ENCODE results near the gene FILIP1. TPM values are rescaled to one million over a fixed set of nuclear protein-coding genes. Genes with fewer than 3 reads are reported as not detected.

FILIP1 gene
- total RNA-seq, 1 donor from 2014 or later, result 0.60 TPM

DNA sequence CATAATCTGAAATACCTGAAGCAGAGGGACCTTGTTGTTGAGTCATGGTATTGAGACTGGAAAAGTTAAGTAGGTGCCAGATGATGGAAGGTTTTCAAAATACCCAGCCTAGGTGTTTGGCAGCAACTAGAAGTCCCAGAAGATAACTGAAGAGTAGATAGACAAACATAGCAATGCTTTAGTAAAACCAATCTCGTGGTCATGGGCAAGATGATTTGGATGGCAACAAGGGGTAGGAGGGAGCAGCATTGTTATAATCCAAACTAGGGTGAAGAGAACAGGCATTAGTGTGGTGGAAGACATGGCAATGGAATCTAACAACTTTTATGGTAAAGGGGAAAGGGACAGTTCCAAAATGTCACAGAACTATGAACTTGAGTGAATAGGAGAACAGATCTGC is 2.3 kb downstream of the FILIP1 start:
- ATAC-seq, result no peak

DNA sequence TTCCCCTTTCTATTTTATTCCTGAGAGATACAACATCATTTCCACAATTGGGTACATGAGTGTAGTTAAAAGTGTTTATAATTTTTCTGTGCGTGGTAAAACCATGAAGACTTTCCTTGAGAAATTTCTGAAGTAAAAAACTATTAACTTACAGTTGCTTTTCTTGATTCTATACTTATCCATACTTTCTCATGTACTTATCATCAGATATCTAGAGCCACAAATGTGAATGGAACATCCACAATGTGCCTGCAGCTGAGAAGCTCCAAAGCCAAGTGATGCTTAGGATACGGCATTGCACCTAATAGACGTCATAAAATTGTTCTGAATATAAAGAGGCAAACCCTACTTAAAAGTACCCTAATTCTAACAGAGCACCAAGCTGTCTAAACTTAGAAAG is 2.9 kb downstream of the FILIP1 start:
- ATAC-seq, result no peak

DNA sequence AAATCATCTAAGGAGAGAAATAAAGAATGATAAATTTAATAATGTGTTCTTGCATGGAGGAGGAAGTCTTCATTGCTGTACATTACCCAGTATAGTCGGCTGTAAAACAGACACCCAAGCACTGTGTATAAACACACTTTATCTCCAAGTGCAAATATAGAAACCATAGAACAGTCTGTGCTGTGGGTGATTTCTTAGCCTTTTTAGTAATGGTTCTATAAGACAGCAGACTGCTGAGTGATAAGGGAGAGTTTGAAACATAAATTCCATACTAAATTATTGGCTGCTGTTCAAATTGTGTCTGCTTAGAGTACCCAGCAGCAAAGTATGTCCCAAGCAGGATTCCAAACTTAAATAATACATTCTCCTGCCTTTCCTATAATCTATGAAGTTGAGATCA is 4.6 kb downstream of the FILIP1 start:
- ATAC-seq, result no peak

DNA sequence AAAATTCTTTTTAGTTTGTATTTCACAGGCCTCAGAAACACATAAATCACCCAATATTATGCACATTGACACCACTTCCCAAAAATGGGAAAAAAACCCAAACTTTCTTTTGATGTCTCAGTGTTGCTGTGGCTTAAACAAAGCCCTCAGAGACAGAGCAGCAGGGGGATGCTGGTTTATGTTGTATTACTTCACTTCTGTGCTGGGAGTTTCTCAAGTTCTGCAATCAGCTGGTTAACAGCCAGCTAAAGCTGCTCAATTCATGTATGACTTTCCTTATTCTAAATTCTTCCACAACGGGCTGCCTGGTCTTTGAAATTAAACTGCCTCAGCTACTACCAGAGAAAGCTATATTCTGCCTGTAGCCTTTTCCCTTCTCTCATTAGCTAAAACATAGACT is 5.6 kb downstream of the FILIP1 start:
- ATAC-seq, result no peak

DNA sequence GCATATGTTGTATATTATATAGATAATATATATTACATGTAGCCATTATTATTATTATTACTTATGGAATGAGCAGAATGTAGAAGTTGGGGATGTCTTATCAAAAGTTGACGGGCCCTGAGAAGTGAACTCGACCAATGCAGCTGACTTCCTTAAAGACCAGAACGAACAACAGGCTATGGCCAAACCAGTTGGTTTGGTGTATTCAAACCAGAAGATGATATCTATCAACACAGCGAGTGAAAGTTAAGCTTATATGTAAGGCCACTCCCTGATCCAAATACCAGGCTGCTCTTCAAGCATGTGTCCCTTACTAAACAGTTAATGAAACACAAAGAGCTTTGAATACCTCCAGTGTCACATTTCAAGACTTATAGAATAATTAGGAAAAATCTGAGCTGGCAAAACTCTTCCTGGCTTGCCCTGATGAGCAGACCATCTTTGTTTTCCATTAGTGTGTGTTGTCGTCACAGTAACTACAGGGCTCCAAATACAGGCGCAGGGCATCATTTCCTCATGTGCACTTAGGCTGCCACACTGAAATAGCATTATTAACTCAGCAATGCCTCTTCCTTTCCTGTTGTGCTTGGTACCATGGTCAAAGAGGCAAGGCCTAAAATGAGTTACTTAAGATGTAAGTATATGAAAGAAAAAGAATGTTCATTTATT is 6.6 kb downstream of the FILIP1 start:
- ATAC-seq, result no peak

DNA sequence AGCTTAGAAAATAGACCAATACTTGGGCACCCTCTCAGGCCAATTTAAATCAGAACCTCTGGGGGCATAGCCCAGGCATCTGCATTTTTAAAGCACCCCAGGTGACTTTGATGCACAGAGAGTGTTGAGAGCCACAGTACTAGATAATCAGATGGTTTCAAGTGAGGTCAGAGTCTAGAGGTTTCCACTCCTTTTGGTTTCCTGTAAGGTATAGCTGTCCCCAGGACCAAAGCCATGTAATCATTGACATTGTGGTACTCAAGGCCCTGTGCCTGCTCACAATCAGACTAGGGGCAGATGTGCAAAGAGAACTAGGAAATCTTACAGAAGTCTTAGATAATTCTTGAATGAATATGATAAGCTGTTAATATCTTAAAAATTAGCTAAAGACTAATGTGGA is 9.1 kb downstream of the FILIP1 start:
- no peak for ATAC-seq

DNA sequence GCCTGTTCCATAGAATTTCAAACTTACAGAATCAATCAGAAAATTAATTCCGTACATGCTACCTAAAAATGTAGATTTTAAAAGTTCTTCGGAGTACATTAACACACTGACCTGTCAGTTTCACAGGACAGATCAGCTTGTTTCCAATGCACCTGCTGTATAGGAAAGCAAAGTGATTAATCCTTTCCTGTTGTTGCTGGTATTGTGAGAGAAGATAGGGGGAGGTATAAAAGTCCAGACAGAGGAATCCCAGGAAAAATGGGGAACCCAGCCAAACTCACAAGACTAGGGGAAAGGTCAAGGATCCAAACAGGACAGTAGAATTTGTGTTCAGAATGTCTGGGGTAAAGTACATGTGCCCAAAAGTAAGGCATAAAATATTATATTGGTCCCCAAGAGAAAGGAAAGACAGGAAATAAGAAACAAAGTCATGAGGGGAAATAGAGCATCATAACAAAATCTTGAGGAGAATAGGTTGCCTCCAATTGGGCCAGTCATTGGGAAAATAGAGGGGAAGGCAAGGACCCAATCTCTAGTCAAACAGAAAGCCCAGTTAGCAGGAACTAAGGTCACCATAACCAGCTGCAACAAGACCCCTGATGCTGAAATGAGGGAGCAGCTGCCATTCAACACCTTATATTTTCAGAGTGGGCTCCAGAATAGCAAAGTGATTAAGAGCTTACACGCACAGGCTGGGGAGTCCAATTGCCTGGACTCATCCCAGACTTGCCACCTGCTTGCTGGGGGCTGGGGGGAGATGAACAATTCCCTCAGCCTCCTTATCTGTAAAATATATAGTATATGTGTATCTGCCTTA is 10.3 kb downstream of the FILIP1 start:
- no peak for ATAC-seq

DNA sequence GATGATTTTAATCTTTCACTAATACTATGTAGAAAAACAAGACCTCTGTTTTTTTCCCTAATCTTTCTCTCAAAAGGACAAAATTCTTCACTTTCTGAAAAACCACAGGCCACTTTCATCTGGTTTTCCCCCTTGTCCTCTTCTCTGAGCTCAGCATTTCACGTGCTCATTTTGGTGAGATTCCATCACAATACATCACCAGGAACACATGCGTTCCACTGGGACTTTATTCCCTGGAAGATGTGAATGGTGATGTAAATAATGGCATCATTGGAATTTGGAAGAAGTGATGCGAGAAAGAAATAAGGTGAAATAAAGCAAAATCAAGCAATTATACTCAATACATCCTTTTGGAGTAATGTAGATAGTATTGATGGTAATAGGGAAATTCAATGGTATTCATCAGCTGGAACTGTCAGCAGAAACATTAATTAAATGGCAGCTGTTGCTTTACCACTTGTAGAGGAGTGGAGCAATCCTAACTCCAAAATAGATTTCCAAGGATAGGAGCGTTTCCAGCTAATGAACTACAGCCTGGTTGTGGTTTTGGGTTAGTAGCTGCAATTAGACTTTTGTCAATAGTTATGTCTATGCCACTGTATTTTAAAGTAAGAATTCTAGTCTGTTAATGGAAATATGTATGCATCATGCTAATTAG is 11.5 kb downstream of the FILIP1 start:
- ATAC-seq, result no peak

DNA sequence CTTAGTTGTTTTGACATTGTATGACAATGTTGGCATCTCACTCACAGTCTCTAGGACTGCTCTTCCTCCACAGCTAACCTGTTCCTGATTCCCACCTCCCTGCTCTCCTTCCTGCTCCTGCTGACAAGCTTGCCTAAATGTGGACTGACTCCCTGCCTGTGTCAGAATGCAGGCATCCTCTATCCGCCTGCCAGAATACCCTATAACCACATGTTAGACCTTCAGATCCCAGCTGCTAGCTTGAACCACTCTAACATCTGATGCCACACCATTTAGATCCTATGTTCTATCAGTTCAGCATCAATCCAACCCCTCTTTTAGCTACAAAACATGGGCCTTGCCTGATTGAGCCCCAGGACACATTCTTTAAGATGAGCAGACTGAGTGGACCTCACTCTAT is 12.2 kb downstream of the FILIP1 start:
- ATAC-seq, result no peak

DNA sequence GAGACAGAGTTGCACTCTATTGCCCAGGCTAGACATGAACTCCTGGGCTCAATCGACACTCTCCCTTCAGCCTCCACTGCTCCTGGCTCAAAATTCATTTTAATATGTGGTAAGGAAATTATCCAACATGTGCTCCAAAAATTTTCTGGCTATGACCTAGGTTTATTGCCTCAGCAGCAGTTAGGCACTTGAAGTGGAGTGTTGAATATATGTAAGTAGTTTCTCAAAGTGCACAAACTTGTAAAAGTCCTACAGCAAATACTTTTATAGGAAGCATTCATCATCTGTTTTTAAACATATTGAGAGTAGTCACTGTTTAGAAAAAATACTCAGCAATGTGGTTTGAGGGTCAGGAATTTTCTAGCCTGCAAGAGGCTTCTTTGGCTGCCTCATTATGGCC is 13.2 kb downstream of the FILIP1 start:
- no peak for ATAC-seq

DNA sequence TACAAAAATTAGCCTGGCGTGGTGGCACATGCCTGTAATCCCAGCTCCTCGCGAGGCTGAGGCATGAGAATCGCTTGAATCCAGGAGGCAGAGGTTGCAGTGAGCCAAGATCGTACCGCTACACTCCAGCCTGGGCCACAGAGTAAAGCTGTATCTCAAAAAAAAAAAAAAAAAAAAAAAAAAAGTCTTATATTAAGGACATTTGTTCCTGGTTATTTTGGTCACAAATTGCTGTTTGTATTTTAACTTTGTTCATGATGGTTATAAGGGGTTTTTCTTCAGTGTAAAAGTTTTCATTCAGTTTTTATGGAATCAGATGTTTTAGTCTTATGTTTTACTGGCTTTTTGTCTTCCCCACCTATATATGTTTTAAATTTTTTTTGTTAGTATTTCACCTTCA is 13.9 kb downstream of the FILIP1 start:
- ATAC-seq, result no peak

DNA sequence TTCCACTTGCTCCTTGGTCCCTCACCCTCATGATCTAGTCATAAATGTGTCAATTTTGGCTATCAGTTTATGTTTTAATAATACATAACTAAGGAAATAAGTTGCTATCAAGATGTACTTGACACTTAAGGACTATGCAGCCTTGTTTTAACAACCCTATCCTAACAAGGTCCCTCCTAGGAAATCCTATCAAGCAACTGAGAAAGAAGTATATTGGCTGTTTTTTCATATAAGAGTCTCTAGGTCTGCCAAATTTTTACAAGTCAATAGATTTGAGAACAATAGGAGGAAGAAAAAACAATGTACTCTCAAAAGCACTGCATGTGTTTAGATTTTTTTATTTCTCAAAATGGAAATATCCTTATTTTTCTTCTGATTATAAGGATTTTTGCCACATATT is 14.7 kb downstream of the FILIP1 start:
- no peak for ATAC-seq

DNA sequence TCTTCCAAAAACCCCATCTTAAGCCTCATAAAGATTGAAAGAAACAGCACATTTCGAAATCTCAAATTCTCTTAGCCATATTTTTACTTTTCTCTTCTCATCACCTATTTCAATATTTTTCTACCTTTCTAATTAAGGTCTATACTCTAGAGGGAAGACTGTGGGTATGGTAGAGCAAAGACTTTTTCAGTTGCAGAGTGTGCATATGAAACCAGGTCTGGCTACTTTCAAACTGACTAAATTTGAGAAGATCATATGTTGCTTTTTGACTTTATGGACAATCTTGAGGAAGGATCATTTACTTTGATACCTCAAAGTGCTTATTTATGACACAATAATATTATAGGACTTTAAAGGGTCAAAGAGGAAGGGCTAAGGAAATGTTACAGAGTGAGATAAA is 20.7 kb downstream of the FILIP1 start:
- ATAC-seq, result no peak

DNA sequence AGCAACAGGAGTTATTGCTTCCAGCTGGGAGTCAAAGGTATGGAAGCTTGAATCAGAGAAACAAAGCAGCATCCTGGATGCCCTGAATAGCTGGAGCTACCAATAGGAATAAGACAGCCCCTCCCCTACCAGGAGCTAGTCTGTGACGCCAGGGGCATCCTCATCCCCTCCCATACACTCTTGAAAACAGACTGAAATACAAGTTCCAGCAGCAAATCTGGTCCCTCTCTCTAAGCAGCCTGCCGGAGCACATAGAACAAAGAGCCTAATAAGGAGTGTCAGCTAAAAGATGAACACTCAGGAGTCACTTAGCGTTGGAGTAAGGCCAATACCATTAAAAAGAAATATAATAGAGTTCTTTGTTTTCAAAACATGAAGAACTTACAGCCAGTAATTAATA is 25.6 kb downstream of the FILIP1 start:
- no peak for ATAC-seq

DNA sequence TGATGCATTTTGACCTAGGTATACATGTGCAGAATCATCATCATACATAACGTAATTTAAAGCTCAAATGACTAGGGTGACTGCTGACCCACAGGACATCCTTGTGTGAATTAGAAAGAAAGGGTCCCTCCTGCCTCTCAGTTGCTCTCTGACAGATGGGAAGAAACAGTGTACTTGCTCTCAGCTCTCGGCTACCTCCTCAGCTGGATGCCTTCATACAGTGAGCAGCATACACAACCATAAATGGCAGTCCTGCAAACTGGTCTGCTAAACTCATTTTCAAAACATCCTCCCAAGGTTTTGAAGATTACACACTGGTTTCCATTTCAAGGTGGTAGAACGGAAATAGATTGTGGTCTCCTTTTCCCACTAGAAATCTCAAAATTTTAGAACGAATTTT is 26.3 kb downstream of the FILIP1 start:
- no peak for ATAC-seq

DNA sequence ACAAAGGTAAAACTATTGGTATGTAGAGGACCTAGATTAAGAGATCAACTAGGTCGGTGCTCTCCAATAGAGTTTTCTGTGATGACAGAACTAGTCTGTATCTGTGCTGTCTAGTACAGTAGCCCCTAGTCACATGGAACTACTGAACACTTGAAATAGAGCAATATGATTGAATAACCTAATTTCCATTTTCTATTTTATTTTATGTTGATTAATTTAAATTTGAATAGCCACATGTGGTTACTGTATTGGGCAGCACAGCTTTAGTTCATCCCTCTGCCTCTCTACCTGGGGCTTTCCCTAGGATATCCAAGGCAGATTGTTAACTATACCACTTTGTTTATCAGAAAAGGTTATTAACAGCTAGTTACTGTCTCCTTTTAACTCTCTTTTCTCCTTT is 27.0 kb downstream of the FILIP1 start:
- no peak for ATAC-seq

DNA sequence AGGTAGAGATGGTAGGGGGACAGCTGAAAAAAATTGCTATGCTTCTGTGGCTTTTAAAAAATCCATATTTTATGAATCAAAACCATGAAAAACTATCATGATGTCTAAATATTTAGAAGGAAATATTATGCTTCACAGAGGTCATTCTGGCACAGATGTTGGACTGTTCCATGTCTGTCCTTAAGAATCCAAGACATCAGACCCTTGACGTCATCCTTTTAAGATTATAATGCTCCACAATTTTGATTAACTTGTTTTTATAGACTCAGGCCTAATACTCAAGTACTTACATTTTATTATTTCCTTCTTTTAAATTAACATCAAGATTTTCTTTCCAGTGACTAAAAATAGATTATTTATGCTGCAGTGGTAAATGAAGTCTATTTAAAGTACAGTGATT is 29.7 kb downstream of the FILIP1 start:
- ATAC-seq, result no peak

DNA sequence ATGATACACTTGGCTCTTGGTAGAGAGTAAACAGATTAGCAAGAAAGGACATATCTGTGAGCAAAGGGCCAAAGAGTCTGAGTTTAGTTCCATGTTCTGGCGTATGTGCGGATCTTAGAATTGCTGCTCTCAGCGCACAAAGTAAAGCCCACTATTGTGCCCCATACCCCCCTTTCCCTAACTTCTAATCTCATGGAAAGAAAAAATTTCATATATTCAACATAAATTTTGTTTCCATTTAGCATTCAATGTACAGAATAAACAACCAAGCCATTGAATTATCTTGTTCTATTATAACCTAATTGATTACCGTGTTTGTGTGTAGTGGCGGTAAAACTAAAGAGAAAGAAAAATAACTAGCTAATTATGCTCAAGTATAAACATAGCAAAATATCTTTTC is 30.5 kb downstream of the FILIP1 start:
- ATAC-seq, result no peak

DNA sequence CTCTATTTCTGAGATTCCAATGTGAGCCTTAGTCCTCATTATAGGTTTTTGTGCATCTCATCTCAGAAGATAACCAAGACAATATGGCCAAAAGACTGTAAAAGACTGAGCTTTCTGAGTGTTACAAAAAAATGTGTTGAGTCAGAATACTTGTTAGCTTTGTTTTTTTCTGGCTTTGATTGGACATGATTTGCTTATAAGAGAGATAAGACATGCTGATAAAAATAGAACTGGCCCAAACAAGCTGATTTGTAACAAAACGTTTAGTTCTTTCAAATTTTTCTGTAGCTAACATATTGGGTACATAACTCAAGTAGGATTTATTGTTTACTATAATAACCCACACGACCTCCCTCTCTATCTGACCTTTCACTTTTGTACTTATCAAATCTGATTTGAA is 32.9 kb downstream of the FILIP1 start:
- no peak for ATAC-seq

DNA sequence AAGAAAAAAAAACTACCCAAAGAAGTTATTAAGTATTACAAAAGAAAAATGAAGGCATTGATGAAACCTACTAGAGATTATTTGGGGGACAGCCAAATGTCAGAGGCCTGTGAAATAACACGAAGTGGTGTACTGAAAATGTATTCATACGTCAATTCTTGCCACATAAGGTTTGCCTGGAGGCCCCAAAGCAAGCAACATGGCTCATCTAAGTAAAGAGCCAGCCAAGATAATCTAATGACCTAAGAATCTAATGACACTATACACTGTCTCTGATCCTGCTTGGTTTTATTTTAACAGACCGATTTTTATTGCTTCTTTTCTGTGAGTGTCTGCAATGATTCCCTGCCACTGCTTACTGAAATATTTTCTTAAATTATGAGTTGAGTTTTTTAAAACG is 34.7 kb downstream of the FILIP1 start:
- no peak for ATAC-seq

DNA sequence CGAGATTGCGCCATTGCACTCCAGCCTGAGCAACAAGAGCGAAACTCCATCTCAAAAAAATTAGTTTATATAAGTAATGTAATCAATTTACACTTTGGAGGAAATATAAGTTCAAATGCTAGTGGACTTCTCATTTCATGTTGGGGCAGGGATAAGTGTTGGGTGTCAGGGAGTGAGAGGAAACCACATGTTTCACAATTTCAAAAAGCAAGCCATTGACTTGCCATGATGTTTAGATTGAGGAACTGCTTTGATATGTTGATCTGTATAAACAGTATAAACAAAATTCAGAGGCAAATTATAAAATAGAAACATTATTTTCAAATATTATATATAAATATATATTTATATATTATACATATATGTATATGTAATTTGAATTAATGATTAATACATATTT is 42.7 kb downstream of the FILIP1 start:
- ATAC-seq, result no peak

DNA sequence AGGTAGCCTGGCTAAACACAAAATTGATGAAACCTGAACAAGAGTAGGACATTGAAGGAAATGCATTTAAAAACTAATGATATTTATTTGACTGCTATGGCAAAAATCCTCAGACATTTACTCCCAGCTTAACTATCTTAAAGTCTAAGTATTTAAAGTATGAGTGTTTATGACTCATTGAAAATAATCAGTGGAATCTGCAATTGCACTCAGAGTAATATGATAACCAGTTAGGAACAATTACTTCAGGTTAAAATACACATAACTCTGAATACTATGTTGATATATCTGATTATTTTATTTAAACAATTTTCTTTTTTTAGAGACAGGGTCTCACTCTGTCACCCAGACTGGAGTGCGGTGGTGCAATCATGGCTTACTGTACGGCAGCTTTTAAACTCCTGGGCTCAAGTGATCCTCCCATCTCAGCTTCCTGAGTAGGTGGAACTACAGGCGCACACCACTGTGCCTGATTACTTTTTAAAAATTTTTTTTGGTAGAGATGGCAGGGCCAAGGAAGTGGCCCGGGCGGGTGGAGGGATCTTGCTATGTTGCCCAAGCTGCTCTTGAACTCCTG is 43.9 kb downstream of the FILIP1 start:
- no peak for ATAC-seq

DNA sequence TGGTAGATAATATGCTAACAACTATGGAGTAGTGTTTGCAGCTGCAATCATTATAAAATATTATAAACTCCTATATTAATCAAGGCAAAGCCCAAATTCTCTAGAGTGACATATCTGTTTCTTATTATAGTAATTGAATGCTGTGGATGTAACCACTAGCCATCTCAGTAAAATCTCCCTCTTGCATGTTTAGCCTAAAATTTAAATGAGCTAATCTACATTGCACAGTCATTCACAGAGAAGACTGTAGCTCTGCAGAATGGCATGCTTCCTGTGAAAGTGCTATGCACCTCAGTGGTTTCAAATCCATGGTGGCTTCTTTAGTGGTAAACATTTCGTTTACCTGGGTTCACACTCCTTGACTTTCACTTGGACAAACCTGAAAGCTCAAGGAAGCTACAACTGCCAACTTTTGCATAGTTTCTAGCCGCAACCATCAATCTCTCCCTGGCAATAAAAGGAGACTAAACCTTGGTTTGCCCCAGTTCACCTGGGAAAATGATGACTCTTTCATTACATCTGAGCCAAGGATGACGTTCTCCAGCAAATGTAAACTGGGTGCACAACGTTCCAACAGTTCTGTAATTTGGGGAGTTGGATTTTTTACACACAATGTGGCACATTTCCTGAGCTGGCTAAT is 47.2 kb downstream of the FILIP1 start:
- no peak for ATAC-seq
